ENCODE measurements around the gene AP1G1. TPM values are rescaled to one million over a fixed set of nuclear protein-coding genes. Genes with fewer than 3 reads are reported as not detected.

Gene AP1G1
- polyA plus RNA-seq, 2 of the 4 experiments (the other 2 are of a cell fraction) = 38.1 to 85.6 TPM

DNA sequence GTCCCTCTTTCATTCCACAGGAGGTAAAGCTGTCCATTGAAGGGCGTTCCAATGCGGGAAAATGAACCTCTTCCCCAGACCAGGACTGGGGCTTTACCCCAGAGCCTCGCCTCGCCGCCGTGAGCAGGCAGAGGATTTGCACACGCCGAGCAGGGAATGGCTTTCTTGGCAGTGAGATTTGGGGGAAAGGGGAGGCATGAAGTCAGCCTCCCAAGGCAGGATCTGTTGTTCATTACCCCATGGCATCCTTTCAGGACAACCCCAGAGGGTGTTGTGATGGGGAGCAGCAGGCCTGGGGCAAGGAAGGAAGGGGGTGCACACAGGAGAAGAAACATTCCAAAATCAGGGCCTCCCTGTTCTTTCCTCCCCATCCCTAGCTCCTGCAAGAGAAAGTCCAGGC lies 43.1 kb upstream of the AP1G1 start:
- ChIA-PET POLR2A (no interaction called here), CTCF (interaction anchor here (1.1 to 2.2 kb wide), 3 partner anchors 31 to 110 kb away, joined by 3 to 10 read pairs (median 9); no protein-coding TSS in a partner anchor)
- H3K4me1 ChIP-seq = peaks cover 6% of the 10 kb centered on the region
- WGBS (ENCODE audit: missing lambda C conversion rate) = 95% methylated on average over 8 of the region's 8 CpGs
- FAIRE-seq = no peak
- H3K9me3 ChIP-seq = no peaks in the 10 kb centered on the region
- no peak overlapping the region for H3K27ac ChIP-seq
- H3K4me3 ChIP-seq = no peak overlapping the region
- no peak for DNase-seq (ENCODE audit: low read depth in 1 of 2, low spot score in 1 of 2)
- H3K4me2 ChIP-seq = no peak overlapping the region
- TF ChIP-seq, protein P1, sequence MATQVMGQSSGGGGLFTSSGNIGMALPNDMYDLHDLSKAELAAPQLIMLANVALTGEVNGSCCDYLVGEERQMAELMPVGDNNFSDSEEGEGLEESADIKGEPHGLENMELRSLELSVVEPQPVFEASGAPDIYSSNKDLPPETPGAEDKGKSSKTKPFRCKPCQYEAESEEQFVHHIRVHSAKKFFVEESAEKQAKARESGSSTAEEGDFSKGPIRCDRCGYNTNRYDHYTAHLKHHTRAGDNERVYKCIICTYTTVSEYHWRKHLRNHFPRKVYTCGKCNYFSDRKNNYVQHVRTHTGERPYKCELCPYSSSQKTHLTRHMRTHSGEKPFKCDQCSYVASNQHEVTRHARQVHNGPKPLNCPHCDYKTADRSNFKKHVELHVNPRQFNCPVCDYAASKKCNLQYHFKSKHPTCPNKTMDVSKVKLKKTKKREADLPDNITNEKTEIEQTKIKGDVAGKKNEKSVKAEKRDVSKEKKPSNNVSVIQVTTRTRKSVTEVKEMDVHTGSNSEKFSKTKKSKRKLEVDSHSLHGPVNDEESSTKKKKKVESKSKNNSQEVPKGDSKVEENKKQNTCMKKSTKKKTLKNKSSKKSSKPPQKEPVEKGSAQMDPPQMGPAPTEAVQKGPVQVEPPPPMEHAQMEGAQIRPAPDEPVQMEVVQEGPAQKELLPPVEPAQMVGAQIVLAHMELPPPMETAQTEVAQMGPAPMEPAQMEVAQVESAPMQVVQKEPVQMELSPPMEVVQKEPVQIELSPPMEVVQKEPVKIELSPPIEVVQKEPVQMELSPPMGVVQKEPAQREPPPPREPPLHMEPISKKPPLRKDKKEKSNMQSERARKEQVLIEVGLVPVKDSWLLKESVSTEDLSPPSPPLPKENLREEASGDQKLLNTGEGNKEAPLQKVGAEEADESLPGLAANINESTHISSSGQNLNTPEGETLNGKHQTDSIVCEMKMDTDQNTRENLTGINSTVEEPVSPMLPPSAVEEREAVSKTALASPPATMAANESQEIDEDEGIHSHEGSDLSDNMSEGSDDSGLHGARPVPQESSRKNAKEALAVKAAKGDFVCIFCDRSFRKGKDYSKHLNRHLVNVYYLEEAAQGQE (IDR thresholded peaks at IDR 0.05) = no peak
- TF ChIP-seq MYC (IDR thresholded peaks at IDR 0.05; ENCODE audit: borderline replicate concordance, low read length) (no peak), JUN (IDR thresholded peaks at IDR 0.05) (no peak), ZSCAN20 (CRISPR knock-in tag; IDR thresholded peaks at IDR 0.05) (no peak), FOSL2 (IDR thresholded peaks at IDR 0.05) (no peak), FOSL2 (CRISPR knock-in tag; IDR thresholded peaks at IDR 0.05) (no peak), CEBPB (IDR thresholded peaks at IDR 0.05) (no peak), KDM5A (IDR thresholded peaks at IDR 0.05) (no peak), POLR2A (IDR thresholded peaks at IDR 0.05; ENCODE audit: low read length) (no peak), MAFK (IDR thresholded peaks at IDR 0.05; ENCODE audit: partially characterized antibody) (no peak), RARB (CRISPR knock-in tag; IDR thresholded peaks at IDR 0.05) (no peak), SMC3 (IDR thresholded peaks at IDR 0.05) (no peak), EHMT2 (IDR thresholded peaks at IDR 0.05; ENCODE audit: low read depth) (no peak), NPAS2 (CRISPR knock-in tag; IDR thresholded peaks at IDR 0.05; ENCODE audit: borderline replicate concordance) (no peak), SREBF2 (IDR thresholded peaks at IDR 0.05) (no peak), HEYL (CRISPR knock-in tag; IDR thresholded peaks at IDR 0.05) (no peak)
- TF ChIP-seq, protein P2, sequence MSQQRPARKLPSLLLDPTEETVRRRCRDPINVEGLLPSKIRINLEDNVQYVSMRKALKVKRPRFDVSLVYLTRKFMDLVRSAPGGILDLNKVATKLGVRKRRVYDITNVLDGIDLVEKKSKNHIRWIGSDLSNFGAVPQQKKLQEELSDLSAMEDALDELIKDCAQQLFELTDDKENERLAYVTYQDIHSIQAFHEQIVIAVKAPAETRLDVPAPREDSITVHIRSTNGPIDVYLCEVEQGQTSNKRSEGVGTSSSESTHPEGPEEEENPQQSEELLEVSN (IDR thresholded peaks at IDR 0.05; ENCODE audit: borderline replicate concordance, low read depth) = no peak
- TF ChIP-seq, protein P3, sequence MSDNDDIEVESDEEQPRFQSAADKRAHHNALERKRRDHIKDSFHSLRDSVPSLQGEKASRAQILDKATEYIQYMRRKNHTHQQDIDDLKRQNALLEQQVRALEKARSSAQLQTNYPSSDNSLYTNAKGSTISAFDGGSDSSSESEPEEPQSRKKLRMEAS (IDR thresholded peaks at IDR 0.05) = no peak
- TF ChIP-seq, protein P4, sequence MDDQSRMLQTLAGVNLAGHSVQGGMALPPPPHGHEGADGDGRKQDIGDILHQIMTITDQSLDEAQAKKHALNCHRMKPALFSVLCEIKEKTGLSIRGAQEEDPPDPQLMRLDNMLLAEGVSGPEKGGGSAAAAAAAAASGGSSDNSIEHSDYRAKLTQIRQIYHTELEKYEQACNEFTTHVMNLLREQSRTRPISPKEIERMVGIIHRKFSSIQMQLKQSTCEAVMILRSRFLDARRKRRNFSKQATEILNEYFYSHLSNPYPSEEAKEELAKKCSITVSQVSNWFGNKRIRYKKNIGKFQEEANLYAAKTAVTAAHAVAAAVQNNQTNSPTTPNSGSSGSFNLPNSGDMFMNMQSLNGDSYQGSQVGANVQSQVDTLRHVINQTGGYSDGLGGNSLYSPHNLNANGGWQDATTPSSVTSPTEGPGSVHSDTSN (IDR thresholded peaks at IDR 0.05) = no peak
- TF ChIP-seq, protein P5, sequence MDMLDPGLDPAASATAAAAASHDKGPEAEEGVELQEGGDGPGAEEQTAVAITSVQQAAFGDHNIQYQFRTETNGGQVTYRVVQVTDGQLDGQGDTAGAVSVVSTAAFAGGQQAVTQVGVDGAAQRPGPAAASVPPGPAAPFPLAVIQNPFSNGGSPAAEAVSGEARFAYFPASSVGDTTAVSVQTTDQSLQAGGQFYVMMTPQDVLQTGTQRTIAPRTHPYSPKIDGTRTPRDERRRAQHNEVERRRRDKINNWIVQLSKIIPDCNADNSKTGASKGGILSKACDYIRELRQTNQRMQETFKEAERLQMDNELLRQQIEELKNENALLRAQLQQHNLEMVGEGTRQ (IDR thresholded peaks at IDR 0.05) = no peak
- TF ChIP-seq, protein P6, sequence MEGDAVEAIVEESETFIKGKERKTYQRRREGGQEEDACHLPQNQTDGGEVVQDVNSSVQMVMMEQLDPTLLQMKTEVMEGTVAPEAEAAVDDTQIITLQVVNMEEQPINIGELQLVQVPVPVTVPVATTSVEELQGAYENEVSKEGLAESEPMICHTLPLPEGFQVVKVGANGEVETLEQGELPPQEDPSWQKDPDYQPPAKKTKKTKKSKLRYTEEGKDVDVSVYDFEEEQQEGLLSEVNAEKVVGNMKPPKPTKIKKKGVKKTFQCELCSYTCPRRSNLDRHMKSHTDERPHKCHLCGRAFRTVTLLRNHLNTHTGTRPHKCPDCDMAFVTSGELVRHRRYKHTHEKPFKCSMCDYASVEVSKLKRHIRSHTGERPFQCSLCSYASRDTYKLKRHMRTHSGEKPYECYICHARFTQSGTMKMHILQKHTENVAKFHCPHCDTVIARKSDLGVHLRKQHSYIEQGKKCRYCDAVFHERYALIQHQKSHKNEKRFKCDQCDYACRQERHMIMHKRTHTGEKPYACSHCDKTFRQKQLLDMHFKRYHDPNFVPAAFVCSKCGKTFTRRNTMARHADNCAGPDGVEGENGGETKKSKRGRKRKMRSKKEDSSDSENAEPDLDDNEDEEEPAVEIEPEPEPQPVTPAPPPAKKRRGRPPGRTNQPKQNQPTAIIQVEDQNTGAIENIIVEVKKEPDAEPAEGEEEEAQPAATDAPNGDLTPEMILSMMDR (IDR thresholded peaks at IDR 0.05) = no peak
- ATAC-seq = no peak; a peak in 1 of 6 replicates
